ENCODE results near the gene KBTBD13. TPM values are rescaled to one million over a fixed set of nuclear protein-coding genes. Genes with fewer than 3 reads are reported as not detected.

Gene KBTBD13
- total RNA-seq, 1 experiment from 2014 or later: not detected

- no peak overlapping the region for H3K4me3 ChIP-seq (ENCODE audit: low read depth in 2 of 2, low read length in 2 of 2)
- H3K36me3 ChIP-seq (ENCODE audit: control insufficient read depth, insufficient read depth, low read length): no peaks in the 10 kb centered on the region
- ChIA-PET CTCF (no interaction called here), POLR2A (interaction anchor here (0.6 kb wide), 1 partner anchor 13 kb away, joined by 4 read pairs; no protein-coding TSS in a partner anchor)
- no peak overlapping the region for H3K27ac ChIP-seq (ENCODE audit: low read length)
- H3K9me3 ChIP-seq (ENCODE audit: control insufficient read depth, insufficient read depth, low read depth, low read length): no peaks in the 10 kb centered on the region
- BruUV-seq (replicated peaks): no TSS peak
- in situ Hi-C loops (cut with HindIII; ENCODE audit: low pct_unique_long_range_greater_than_20kb, low sequenced_read_pairs) (no loop called here), intact Hi-C loops (cut with micrococcal nuclease; ENCODE audit: unreplicated experiment) (no loop called here)
- TF ChIP-seq REST (IDR thresholded peaks at IDR 0.05; ENCODE audit: insufficient read depth in 1 of 2, low read depth in 2 of 2, low read length in 1 of 2): no peak
- TF ChIP-seq, protein P1, sequence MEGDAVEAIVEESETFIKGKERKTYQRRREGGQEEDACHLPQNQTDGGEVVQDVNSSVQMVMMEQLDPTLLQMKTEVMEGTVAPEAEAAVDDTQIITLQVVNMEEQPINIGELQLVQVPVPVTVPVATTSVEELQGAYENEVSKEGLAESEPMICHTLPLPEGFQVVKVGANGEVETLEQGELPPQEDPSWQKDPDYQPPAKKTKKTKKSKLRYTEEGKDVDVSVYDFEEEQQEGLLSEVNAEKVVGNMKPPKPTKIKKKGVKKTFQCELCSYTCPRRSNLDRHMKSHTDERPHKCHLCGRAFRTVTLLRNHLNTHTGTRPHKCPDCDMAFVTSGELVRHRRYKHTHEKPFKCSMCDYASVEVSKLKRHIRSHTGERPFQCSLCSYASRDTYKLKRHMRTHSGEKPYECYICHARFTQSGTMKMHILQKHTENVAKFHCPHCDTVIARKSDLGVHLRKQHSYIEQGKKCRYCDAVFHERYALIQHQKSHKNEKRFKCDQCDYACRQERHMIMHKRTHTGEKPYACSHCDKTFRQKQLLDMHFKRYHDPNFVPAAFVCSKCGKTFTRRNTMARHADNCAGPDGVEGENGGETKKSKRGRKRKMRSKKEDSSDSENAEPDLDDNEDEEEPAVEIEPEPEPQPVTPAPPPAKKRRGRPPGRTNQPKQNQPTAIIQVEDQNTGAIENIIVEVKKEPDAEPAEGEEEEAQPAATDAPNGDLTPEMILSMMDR (IDR thresholded peaks at IDR 0.05): no peak
- no peak for TF ChIP-seq TCF7L2 (IDR thresholded peaks at IDR 0.05; ENCODE audit: low read depth, low read length)
- TF ChIP-seq POLR2AphosphoS5 (IDR thresholded peaks at IDR 0.05; ENCODE audit: low read depth, low read length): no peak
- no peak for TF ChIP-seq SIN3A (IDR thresholded peaks at IDR 0.05; ENCODE audit: borderline replicate concordance, insufficient read depth, low read depth, low read length)
- no peak for DNase-seq (ENCODE audit: low read depth, low spot score)
- H3K27me3 ChIP-seq (ENCODE audit: control insufficient read depth, insufficient read depth, low read length): no peaks in the 10 kb centered on the region
- ATAC-seq: no peak; the same call in 1 of the 2 replicates
- H3K4me1 ChIP-seq (ENCODE audit: control insufficient read depth, insufficient read depth, low read length): no peaks in the 10 kb centered on the region
Observed at GRCh38 chr15:65110676-65111292, 34.2 kb downstream of the KBTBD13 start.

- Histone ChIP-seq H3K9me3 (ENCODE audit: control insufficient read depth, insufficient read depth, low read depth, low read length) (no peaks in the 10 kb centered on the region), H3K27me3 (ENCODE audit: control insufficient read depth, insufficient read depth, low read length) (no peaks in the 10 kb centered on the region), H3K4me1 (ENCODE audit: control insufficient read depth, insufficient read depth, low read length) (no peaks in the 10 kb centered on the region), H3K27ac (ENCODE audit: low read length) (no peak within 1 kb of the TSS), H3K4me3 (ENCODE audit: low read depth in 2 of 2, low read length in 2 of 2) (no peak within 1 kb of the TSS), H3K36me3 (ENCODE audit: control insufficient read depth, insufficient read depth, low read length) (peaks cover 12% of the 10 kb centered on the region)
- TF ChIP-seq TCF7L2 (IDR thresholded peaks at IDR 0.05; ENCODE audit: low read depth, low read length): no peak
- TF ChIP-seq SIN3A (IDR thresholded peaks at IDR 0.05; ENCODE audit: borderline replicate concordance, insufficient read depth, low read depth, low read length): no peak
- TF ChIP-seq, protein P1 (IDR thresholded peaks at IDR 0.05): no peak
- TF ChIP-seq POLR2AphosphoS5 (IDR thresholded peaks at IDR 0.05; ENCODE audit: low read depth, low read length): no peak
- no peak for TF ChIP-seq REST (IDR thresholded peaks at IDR 0.05; ENCODE audit: insufficient read depth in 1 of 2, low read depth in 2 of 2, low read length in 1 of 2)
- POLR2A ChIA-PET: interaction anchor here (0.6 kb wide), 1 partner anchor 71 kb away, joined by 5 read pairs; no protein-coding TSS in a partner anchor
- CTCF ChIA-PET: interaction anchor here (0.6 kb wide), 1 partner anchor 84 kb away, joined by 5 read pairs; no protein-coding TSS in a partner anchor
- ATAC-seq: no peak
- intact Hi-C loops (cut with micrococcal nuclease; ENCODE audit: unreplicated experiment) (no loop called here), in situ Hi-C loops (cut with HindIII; ENCODE audit: low pct_unique_long_range_greater_than_20kb, low sequenced_read_pairs) (no loop called here)
- no TSS peak for BruUV-seq (replicated peaks)
- DNase-seq (ENCODE audit: low read depth, low spot score): no peak
Observed at GRCh38 chr15:65115086-65115485, 38.5 kb downstream of the KBTBD13 start, which contains the start of gene UBAP1L. UBAP1L (minus strand) TSS chr15:65115200; CDS start chr15:65106215, 8,985 bp downstream.

Measured in Panc1 (cell line).